Neuronal stem cell (in vitro differentiated cells): ENCODE data around the gene ZFP92.

Experiments used
- DNase-seq: peaks from one replicate; pipeline ENCODE4 v3.0.0-alpha.2; 2013; ENCODE audit warnings: low spot score
- H2AFZ ChIP-seq: one replicate; pipeline ENCODE4 v1.6.1; 2013; ENCODE audit warnings: mild to moderate bottlenecking, low read length, inconsistent platforms
- H2AK5ac ChIP-seq: 2 replicates; pipeline ENCODE4 v1.6.1; 2013; ENCODE audit warnings: low read depth, mild to moderate bottlenecking, inconsistent platforms, low read length, moderate library complexity, mixed read lengths
- H2BK120ac ChIP-seq: 2 replicates; pipeline ENCODE4 v1.6.1; 2013; ENCODE audit warnings: low read depth, mild to moderate bottlenecking, inconsistent platforms, low read length, moderate library complexity, mixed read lengths
- H2BK12ac ChIP-seq: one replicate; pipeline ENCODE4 v1.6.1; 2013; ENCODE audit warnings: low read length, inconsistent platforms
- H2BK15ac ChIP-seq: 2 replicates; pipeline ENCODE4 v1.6.1; 2013; ENCODE audit warnings: mild to moderate bottlenecking, low read length, inconsistent platforms, mixed read lengths
- H2BK5ac ChIP-seq: one replicate; pipeline ENCODE4 v1.6.1; 2013; ENCODE audit warnings: inconsistent platforms, mild to moderate bottlenecking, low read length, moderate library complexity
- H3K14ac ChIP-seq: one replicate; pipeline ENCODE4 v1.6.1; 2013; ENCODE audit warnings: low read length, inconsistent platforms
- H3K18ac ChIP-seq: 2 replicates; pipeline ENCODE4 v1.6.1; 2013; ENCODE audit warnings: low read length, inconsistent platforms
- H3K23ac ChIP-seq: 2 replicates; pipeline ENCODE4 v1.6.1; 2013; ENCODE audit warnings: low read depth, mild to moderate bottlenecking, mixed read lengths, low read length, inconsistent platforms; ENCODE audit not compliant: poor library complexity
- H3K27ac ChIP-seq: replicated peaks from 3 replicates; pipeline ENCODE4 v1.5.1; 2013; ENCODE audit warnings: low read length, inconsistent platforms
- H3K27me3 ChIP-seq, 3 experiments: 2 replicates each; pipeline ENCODE4 v1.6.1; 2013; ENCODE audit warnings: low read length in 3 of 3, mild to moderate bottlenecking in 2 of 3, inconsistent platforms in 1 of 3, low read depth in 1 of 3, mixed read lengths in 1 of 3, moderate library complexity in 1 of 3; ENCODE audit not compliant: control insufficient read depth in 3 of 3, insufficient read depth in 3 of 3
- H3K36me3 ChIP-seq, 2 donors: replicated peaks in 1 of 2; 2 replicates each; pipeline ENCODE4 v1.6.1; 2013; ENCODE audit warnings: low read length in 2 of 2; ENCODE audit not compliant: control insufficient read depth in 2 of 2, insufficient read depth in 2 of 2
- H3K4ac ChIP-seq: 2 replicates; pipeline ENCODE4 v1.6.1; 2013; ENCODE audit warnings: inconsistent platforms, mild to moderate bottlenecking, low read length, moderate library complexity
- H3K4me1 ChIP-seq, 2 donors: 1 replicate in 1 of 2; 2 replicates in 1 of 2; pipeline ENCODE4 v1.6.1; 2013; ENCODE audit warnings: low read length in 2 of 2, low read depth in 1 of 2; ENCODE audit not compliant: control insufficient read depth in 2 of 2, insufficient read depth in 1 of 2
- H3K4me2 ChIP-seq: one replicate; pipeline ENCODE4 v1.6.1; 2013; ENCODE audit warnings: mild to moderate bottlenecking, low read length, inconsistent platforms; ENCODE audit not compliant: insufficient read depth, poor library complexity, severe bottlenecking
- H3K4me3 ChIP-seq, 2 donors: 2 replicates each; pipeline ENCODE4 v1.5.1; 2013; ENCODE audit warnings: low read length in 2 of 2, mild to moderate bottlenecking in 2 of 2, inconsistent platforms in 1 of 2, moderate library complexity in 1 of 2
- H3K79me1 ChIP-seq: one replicate; pipeline ENCODE4 v1.6.1; 2013; ENCODE audit warnings: low read depth, mild to moderate bottlenecking, inconsistent platforms, low read length, moderate library complexity
- H3K9ac ChIP-seq: one replicate; pipeline ENCODE4 v1.6.1; 2013; ENCODE audit warnings: mild to moderate bottlenecking, low read depth, low read length, inconsistent platforms; ENCODE audit not compliant: poor library complexity
- H3K9me3 ChIP-seq, 2 donors: replicated peaks in 1 of 2; 2 replicates each; pipeline versions ENCODE3 to v1.6.1; 2013; ENCODE audit warnings: low read length in 2 of 2, mild to moderate bottlenecking in 2 of 2, inconsistent platforms in 1 of 2, low read depth in 1 of 2, mixed read lengths in 1 of 2, moderate library complexity in 1 of 2; ENCODE audit not compliant: control insufficient read depth in 2 of 2, insufficient read depth in 1 of 2
- H4K8ac ChIP-seq: one replicate; pipeline ENCODE4 v1.6.1; 2013; ENCODE audit warnings: low read depth, mild to moderate bottlenecking, inconsistent platforms, low read length, moderate library complexity
- H4K91ac ChIP-seq: one replicate; pipeline ENCODE4 v1.6.1; 2013; ENCODE audit warnings: low read length, low read depth, mild to moderate bottlenecking, inconsistent platforms; ENCODE audit not compliant: poor library complexity
- WGBS, 2 donors: extraction: QIAGEN DNeasy Blood & Tissue Kit; methylation state at CpG; one replicate each; pipeline ENCODE4 v1.1.7; 2013; ENCODE audit warnings: missing lambda C conversion rate in 2 of 2, mixed read lengths in 1 of 2; ENCODE audit not compliant: insufficient read length in 2 of 2, insufficient replicate concordance in 1 of 2; ENCODE audit errors: extremely low coverage in 2 of 2; 5-methylcytosine and 5-hydroxymethylcytosine counted together

Gene ZFP92

DNA sequence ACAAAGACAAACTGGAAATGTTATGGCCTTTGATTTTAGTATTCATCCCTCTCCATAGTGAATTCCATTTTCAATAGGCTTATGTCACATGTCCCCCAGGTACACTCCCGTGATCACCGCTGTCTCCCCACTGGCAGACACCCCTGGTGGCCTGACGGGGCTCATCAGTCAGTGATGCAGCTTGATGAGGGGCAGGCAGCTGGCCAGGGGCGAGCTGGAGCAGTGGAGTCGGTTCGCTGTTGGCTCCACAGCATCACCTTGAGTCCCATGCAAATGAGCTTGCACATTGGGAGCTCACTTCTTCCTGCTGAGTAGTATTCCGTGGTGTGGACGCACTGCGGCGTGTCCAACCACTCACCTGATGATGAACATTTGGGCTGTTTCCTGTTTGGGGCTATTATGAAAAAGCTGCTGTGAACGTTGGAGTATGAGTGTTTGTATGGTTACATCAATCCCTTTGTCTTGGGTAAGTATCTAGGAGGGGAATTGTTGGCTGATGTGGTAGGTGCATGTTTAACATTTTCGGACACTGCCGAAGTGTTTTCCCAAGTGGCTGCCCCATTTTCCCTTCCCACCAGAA is 29.4 kb downstream of the ZFP92 start:
- H3K18ac ChIP-seq = peak overlapping the region; percentile 64
- no peak overlapping the region for H3K4ac ChIP-seq
- no peak overlapping the region for H3K9ac ChIP-seq
- no peak overlapping the region for H2AFZ ChIP-seq
- H3K4me1 ChIP-seq = no peaks in the 10 kb centered on the region
- no peak overlapping the region for H3K27ac ChIP-seq
- H3K4me3 ChIP-seq = no peak overlapping the region
- H2BK15ac ChIP-seq = no peak overlapping the region
- peaks cover 0 to 10% (median 0%) of the 10 kb centered on the region in 3 experiments for H3K27me3 ChIP-seq
- no peak overlapping the region for H2AK5ac ChIP-seq
- no peaks in the 10 kb centered on the region for H3K36me3 ChIP-seq
- H2BK120ac ChIP-seq = no peak overlapping the region
- H3K79me1 ChIP-seq = no peaks in the 10 kb centered on the region
- no peak overlapping the region for H2BK12ac ChIP-seq
- H3K14ac ChIP-seq = no peak overlapping the region
- no peak overlapping the region for H3K23ac ChIP-seq
- H2BK5ac ChIP-seq = no peak overlapping the region
- H4K91ac ChIP-seq = no peak overlapping the region
- no CpG with 5 or more reads among the region's 13 CpGs for WGBS, 2 donors
- no peak overlapping the region for H3K4me2 ChIP-seq
- DNase-seq = no peak
- H4K8ac ChIP-seq = no peak overlapping the region
- H3K9me3 ChIP-seq = no peaks in the 10 kb centered on the region

DNA sequence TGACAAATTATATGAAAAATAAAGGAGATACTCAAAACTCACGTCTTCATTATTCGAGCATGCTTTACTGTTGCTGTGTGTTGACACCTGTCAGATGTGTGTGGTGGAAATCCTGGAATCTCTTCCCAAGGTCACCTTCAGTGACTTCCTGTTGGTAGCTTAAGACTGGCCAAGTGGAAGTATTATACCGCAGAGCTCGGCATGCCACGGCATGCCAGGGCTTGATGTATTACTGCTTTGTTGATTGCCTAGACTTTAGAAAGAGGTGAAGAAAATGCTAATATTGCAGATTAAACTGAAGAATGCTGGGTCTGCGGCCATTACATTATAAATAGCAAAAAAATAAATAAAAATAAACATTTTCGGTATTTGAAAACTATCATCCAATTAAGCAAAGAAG is 30.0 kb downstream of the ZFP92 start:
- no peak overlapping the region for H2BK15ac ChIP-seq
- H3K14ac ChIP-seq = no peak overlapping the region
- H3K79me1 ChIP-seq = no peaks in the 10 kb centered on the region
- H2AK5ac ChIP-seq = no peak overlapping the region
- WGBS, 2 donors = no CpG with 5 or more reads among the region's 7 CpGs
- no peak overlapping the region for H2BK120ac ChIP-seq
- no peak overlapping the region for H4K8ac ChIP-seq
- no peak overlapping the region for H3K4me3 ChIP-seq
- no peaks in the 10 kb centered on the region for H3K36me3 ChIP-seq
- H3K9me3 ChIP-seq = no peaks in the 10 kb centered on the region
- H2BK12ac ChIP-seq = no peak overlapping the region
- no peak overlapping the region for H4K91ac ChIP-seq
- H2BK5ac ChIP-seq = no peak overlapping the region
- no peak overlapping the region for H3K4me2 ChIP-seq
- no peak overlapping the region for H2AFZ ChIP-seq
- H3K27ac ChIP-seq = no peak overlapping the region
- no peak for DNase-seq
- no peak overlapping the region for H3K18ac ChIP-seq
- H3K9ac ChIP-seq = no peak overlapping the region
- H3K4ac ChIP-seq = no peak overlapping the region
- peaks cover 0 to 10% (median 0%) of the 10 kb centered on the region in 3 experiments for H3K27me3 ChIP-seq
- H3K23ac ChIP-seq = no peak overlapping the region
- H3K4me1 ChIP-seq = no peaks in the 10 kb centered on the region

DNA sequence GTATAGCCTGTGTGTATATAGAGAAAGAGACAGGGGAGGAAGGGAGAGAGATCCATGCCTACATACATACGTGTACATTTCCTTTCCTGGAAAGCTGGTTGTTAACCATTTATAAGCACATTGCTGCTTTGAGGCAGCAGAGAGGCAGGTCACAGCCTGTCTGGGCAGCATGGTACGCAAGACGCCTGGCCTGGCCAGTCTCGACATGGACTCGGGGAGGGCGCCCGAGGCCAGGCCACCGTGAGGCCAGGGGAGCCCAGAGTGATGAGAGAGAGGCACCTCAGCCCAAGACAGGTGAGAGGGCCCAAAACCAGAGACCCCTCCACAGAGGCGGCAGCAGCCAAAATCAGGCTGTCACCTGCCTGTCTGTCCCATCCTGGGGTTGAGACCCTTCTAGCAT is 30.7 kb downstream of the ZFP92 start:
- Histone ChIP-seq H3K4me3 (no peak overlapping the region), H3K23ac (no peak overlapping the region), H3K4ac (no peak overlapping the region), H2AFZ (no peak overlapping the region), H3K14ac (no peak overlapping the region), H4K8ac (no peak overlapping the region), H3K4me2 (no peak overlapping the region), H2AK5ac (no peak overlapping the region), H3K18ac (no peak overlapping the region), H2BK12ac (no peak overlapping the region), H2BK15ac (no peak overlapping the region), H4K91ac (no peak overlapping the region), H3K36me3 (no peaks in the 10 kb centered on the region), H3K9me3 (no peaks in the 10 kb centered on the region), H2BK5ac (no peak overlapping the region), H3K79me1 (no peaks in the 10 kb centered on the region), H3K27me3 (peaks cover 0 to 7% (median 0%) of the 10 kb centered on the region in 3 experiments), H3K9ac (no peak overlapping the region), H3K27ac (no peak overlapping the region), H2BK120ac (no peak overlapping the region), H3K4me1 (no peaks in the 10 kb centered on the region)
- DNase-seq = no peak
- WGBS, 2 donors = no CpG with 5 or more reads among the region's 9 CpGs

- Histone ChIP-seq H3K4me2 (no peak overlapping the region), H3K9me3 (no peaks in the 10 kb centered on the region), H2BK15ac (no peak overlapping the region), H3K23ac (no peak overlapping the region), H3K14ac (no peak overlapping the region), H3K4me3 (no peak overlapping the region), H4K8ac (no peak overlapping the region), H2BK5ac (no peak overlapping the region), H3K27me3 (peaks cover 0 to 3% (median 0%) of the 10 kb centered on the region in 3 experiments), H3K4me1 (no peaks in the 10 kb centered on the region), H3K18ac (no peak overlapping the region), H3K36me3 (no peaks in the 10 kb centered on the region), H2AFZ (no peak overlapping the region), H3K9ac (no peak overlapping the region), H2BK12ac (no peak overlapping the region), H4K91ac (no peak overlapping the region), H2BK120ac (no peak overlapping the region), H3K4ac (no peak overlapping the region), H3K79me1 (no peaks in the 10 kb centered on the region), H3K27ac (no peak overlapping the region), H2AK5ac (no peak overlapping the region)
- WGBS, 2 donors = no CpG with 5 or more reads among the region's 5 CpGs
- no peak for DNase-seq
These were observed 31.2 kb downstream of the ZFP92 start for GRCh38 chrX:153442463-153442862.
